Measurements from ENCODE around the gene TES.

The TES gene

GRCh38 chr7:116229366-116229765, 19.0 kb downstream of the TES start:
- no peak for TF ChIP-seq CTCF (IDR thresholded peaks at IDR 0.05; ENCODE audit: extremely low read depth, insufficient read depth, missing control alignments)
- DNase-seq (ENCODE audit: low spot score) = no peak
- in situ Hi-C loops (cut with MboI; ENCODE audit: low pct_unique_long_range_greater_than_20kb, low sequenced_read_pairs, unreplicated experiment) = loop anchor here (25.0 kb wide), 1 partner anchor 92 kb away; no protein-coding TSS in a partner anchor

GRCh38 chr7:116230191-116231005, 20.1 kb downstream of the TES start:
- no peak for DNase-seq (ENCODE audit: low spot score)

GRCh38 chr7:116231543-116231942, 21.2 kb downstream of the TES start:
- in situ Hi-C loops (cut with MboI; ENCODE audit: low pct_unique_long_range_greater_than_20kb, low sequenced_read_pairs, unreplicated experiment) = loop anchor here (25.0 kb wide), 1 partner anchor 94 kb away; no protein-coding TSS in a partner anchor
- no peak for TF ChIP-seq CTCF (IDR thresholded peaks at IDR 0.05; ENCODE audit: extremely low read depth, insufficient read depth, missing control alignments)
- DNase-seq (ENCODE audit: low spot score) = no peak

More at GRCh38 chr7:116230191-116231005, 20.1 kb downstream of the TES start:
- no peak for TF ChIP-seq CTCF (IDR thresholded peaks at IDR 0.05; ENCODE audit: extremely low read depth, insufficient read depth, missing control alignments)
- in situ Hi-C loops (cut with MboI; ENCODE audit: low pct_unique_long_range_greater_than_20kb, low sequenced_read_pairs, unreplicated experiment) = loop anchor here (25.0 kb wide), 1 partner anchor 93 kb away; no protein-coding TSS in a partner anchor

- in situ Hi-C loops (cut with MboI; ENCODE audit: low pct_unique_long_range_greater_than_20kb, low sequenced_read_pairs, unreplicated experiment) = loop anchor here (25.0 kb wide), 1 partner anchor 95 kb away; no protein-coding TSS in a partner anchor
- no peak for DNase-seq (ENCODE audit: low spot score)
- no peak for TF ChIP-seq CTCF (IDR thresholded peaks at IDR 0.05; ENCODE audit: extremely low read depth, insufficient read depth, missing control alignments)
Measured at GRCh38 chr7:116231949-116232348, 21.6 kb downstream of the TES start.

- DNase-seq (ENCODE audit: low spot score) = no peak
- no peak for TF ChIP-seq CTCF (IDR thresholded peaks at IDR 0.05; ENCODE audit: extremely low read depth, insufficient read depth, missing control alignments)
- in situ Hi-C loops (cut with MboI; ENCODE audit: low pct_unique_long_range_greater_than_20kb, low sequenced_read_pairs, unreplicated experiment) = loop anchor here (25.0 kb wide), 1 partner anchor 95 kb away; no protein-coding TSS in a partner anchor
Measured at GRCh38 chr7:116232350-116232749, 22.0 kb downstream of the TES start.

- in situ Hi-C loops (cut with MboI; ENCODE audit: low pct_unique_long_range_greater_than_20kb, low sequenced_read_pairs, unreplicated experiment) = loop anchor here (25.0 kb wide), 1 partner anchor 96 kb away; no protein-coding TSS in a partner anchor
- TF ChIP-seq CTCF (IDR thresholded peaks at IDR 0.05; ENCODE audit: extremely low read depth, insufficient read depth, missing control alignments) = no peak
- no peak for DNase-seq (ENCODE audit: low spot score)
Measured at GRCh38 chr7:116232920-116233319, 22.6 kb downstream of the TES start.
